ENCODE data around the gene SEPTIN10.

- TF ChIP-seq CREB5 (CRISPR knock-in tag; IDR thresholded peaks at IDR 0.05; ENCODE audit: low read depth) (no peak), BACH2 (CRISPR knock-in tag; IDR thresholded peaks at IDR 0.05; ENCODE audit: borderline replicate concordance) (no peak), RARB (CRISPR knock-in tag; IDR thresholded peaks at IDR 0.05) (no peak), ISL1 (CRISPR knock-in tag; IDR thresholded peaks at IDR 0.05) (no peak), ZFP3 (CRISPR knock-in tag; IDR thresholded peaks at IDR 0.05) (no peak), GLIS3 (CRISPR knock-in tag; IDR thresholded peaks at IDR 0.05) (no peak)
Measured at GRCh38 chr2:109563288-109563687, 50.5 kb downstream of the SEPTIN10 start.
